ENCODE measurements around the gene MAGI1.

GRCh38 chr3:65875393-65876027, 163.2 kb downstream of the MAGI1 start:
- TF ChIP-seq POLR2A (IDR thresholded peaks at IDR 0.05) (no peak), CTCF (IDR thresholded peaks at IDR 0.05 in 8 of 11, conservative IDR thresholded peaks at IDR 0.05 in 3 of 11) (no peak), POLR2AphosphoS5 (IDR thresholded peaks at IDR 0.05) (no peak)
